GM12874 (cell line): ENCODE measurements around the gene PPP2R2B.

Source experiments
- TF ChIP-seq, protein P1 (sequence below): IDR thresholded peaks from 2 replicates; pipeline ENCODE4 v1.5.1; 2011; ENCODE audit warnings: low read depth, mild to moderate bottlenecking, control low read depth, low read length, moderate library complexity; ENCODE audit not compliant: insufficient read depth

Gene PPP2R2B

GRCh38 chr5:146633323-146633764, 245.2 kb downstream of the PPP2R2B start:
- TF ChIP-seq, protein P1, sequence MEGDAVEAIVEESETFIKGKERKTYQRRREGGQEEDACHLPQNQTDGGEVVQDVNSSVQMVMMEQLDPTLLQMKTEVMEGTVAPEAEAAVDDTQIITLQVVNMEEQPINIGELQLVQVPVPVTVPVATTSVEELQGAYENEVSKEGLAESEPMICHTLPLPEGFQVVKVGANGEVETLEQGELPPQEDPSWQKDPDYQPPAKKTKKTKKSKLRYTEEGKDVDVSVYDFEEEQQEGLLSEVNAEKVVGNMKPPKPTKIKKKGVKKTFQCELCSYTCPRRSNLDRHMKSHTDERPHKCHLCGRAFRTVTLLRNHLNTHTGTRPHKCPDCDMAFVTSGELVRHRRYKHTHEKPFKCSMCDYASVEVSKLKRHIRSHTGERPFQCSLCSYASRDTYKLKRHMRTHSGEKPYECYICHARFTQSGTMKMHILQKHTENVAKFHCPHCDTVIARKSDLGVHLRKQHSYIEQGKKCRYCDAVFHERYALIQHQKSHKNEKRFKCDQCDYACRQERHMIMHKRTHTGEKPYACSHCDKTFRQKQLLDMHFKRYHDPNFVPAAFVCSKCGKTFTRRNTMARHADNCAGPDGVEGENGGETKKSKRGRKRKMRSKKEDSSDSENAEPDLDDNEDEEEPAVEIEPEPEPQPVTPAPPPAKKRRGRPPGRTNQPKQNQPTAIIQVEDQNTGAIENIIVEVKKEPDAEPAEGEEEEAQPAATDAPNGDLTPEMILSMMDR: no peak

GRCh38 chr5:146632620-146633322, 245.8 kb downstream of the PPP2R2B start:
- TF ChIP-seq, protein P1: no peak

- TF ChIP-seq, protein P1: no peak
These were observed 248.1 kb downstream of the PPP2R2B start for GRCh38 chr5:146630472-146630871.

GRCh38 chr5:146628950-146629349, 249.6 kb downstream of the PPP2R2B start:
- TF ChIP-seq, protein P1: no peak

- TF ChIP-seq, protein P1: no peak
These were observed 251.6 kb downstream of the PPP2R2B start for GRCh38 chr5:146626936-146627335.

GRCh38 chr5:146624179-146624578, 254.4 kb downstream of the PPP2R2B start:
- TF ChIP-seq, protein P1: no peak

DNA sequence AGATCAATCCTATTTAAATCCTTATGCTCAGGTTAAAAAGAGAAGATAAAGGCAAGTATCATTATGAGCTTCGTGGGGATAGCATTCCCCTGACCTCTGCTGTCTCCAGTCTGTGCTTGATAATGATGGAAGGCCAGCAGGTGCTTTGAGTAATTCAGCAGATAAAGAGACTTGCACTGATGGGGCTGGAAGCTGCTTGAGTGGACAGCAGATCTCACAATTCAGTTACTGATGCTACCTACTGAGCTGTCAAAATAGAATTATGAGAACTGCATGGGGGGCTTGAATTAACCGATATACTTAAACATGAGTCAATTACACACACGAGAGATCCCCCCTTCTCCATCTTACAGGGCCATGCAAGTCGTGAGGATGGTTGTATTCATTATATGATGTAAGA, 254.9 kb downstream of the PPP2R2B start:
- TF ChIP-seq, protein P1: no peak
